T-helper 1 cell treated with Interleukin-12 subunit alpha and Interleukin-12 subunit beta and Interleukin-4 antibody, amounts not matched to agents 30 μg/mL and 1 μg/mL, for 36 hours (primary cell): ENCODE data around the gene FOXN3.
A peak's percentile ranks its signal among the peaks of the same experiment; 100 is the strongest.

Experiments used
- H3K27ac Mint-ChIP-seq: one replicate; pipeline ENCODE4 v1.8.0; 2021; ENCODE audit warnings: mild to moderate bottlenecking, mixed read lengths
- H3K27me3 Mint-ChIP-seq: one replicate; pipeline ENCODE4 v1.8.0; 2021; ENCODE audit warnings: low read depth, mixed read lengths
- H3K36me3 Mint-ChIP-seq: one replicate; pipeline ENCODE4 v1.8.0; 2021; ENCODE audit warnings: low read depth, mixed read lengths
- H3K4me1 Mint-ChIP-seq: one replicate; pipeline ENCODE4 v1.8.0; 2021; ENCODE audit warnings: low read depth, mixed read lengths
- H3K4me3 Mint-ChIP-seq: one replicate; pipeline ENCODE4 v1.8.0; 2021; ENCODE audit warnings: mild to moderate bottlenecking, moderate library complexity, mixed read lengths
- H3K9me3 Mint-ChIP-seq: one replicate; pipeline ENCODE4 v1.8.0; 2021; ENCODE audit warnings: mixed read lengths

Gene FOXN3

GRCh38 chr14:89247457-89248122, 169.4 kb downstream of the FOXN3 start:
- peaks cover 10% of the 10 kb centered on the region for H3K36me3 Mint-ChIP-seq
- no peak overlapping the region for H3K4me3 Mint-ChIP-seq
- H3K4me1 Mint-ChIP-seq: peaks cover 28% of the 10 kb centered on the region
- no peaks in the 10 kb centered on the region for H3K9me3 Mint-ChIP-seq
- no peaks in the 10 kb centered on the region for H3K27me3 Mint-ChIP-seq
- no peak overlapping the region for H3K27ac Mint-ChIP-seq

- peaks cover 29% of the 10 kb centered on the region for H3K4me1 Mint-ChIP-seq
- no peaks in the 10 kb centered on the region for H3K27me3 Mint-ChIP-seq
- peaks cover 10% of the 10 kb centered on the region for H3K36me3 Mint-ChIP-seq
- no peak overlapping the region for H3K4me3 Mint-ChIP-seq
- H3K27ac Mint-ChIP-seq: no peak overlapping the region
- no peaks in the 10 kb centered on the region for H3K9me3 Mint-ChIP-seq
These were observed 170.7 kb downstream of the FOXN3 start for GRCh38 chr14:89246290-89246689.

GRCh38 chr14:89245802-89246201, 171.2 kb downstream of the FOXN3 start:
- H3K27ac Mint-ChIP-seq: no peak overlapping the region
- no peak overlapping the region for H3K4me3 Mint-ChIP-seq
- H3K4me1 Mint-ChIP-seq: peaks cover 31% of the 10 kb centered on the region
- H3K9me3 Mint-ChIP-seq: no peaks in the 10 kb centered on the region
- peaks cover 9% of the 10 kb centered on the region for H3K36me3 Mint-ChIP-seq
- no peaks in the 10 kb centered on the region for H3K27me3 Mint-ChIP-seq

GRCh38 chr14:89244720-89245119, 172.3 kb downstream of the FOXN3 start:
- H3K36me3 Mint-ChIP-seq: peaks cover 8% of the 10 kb centered on the region
- no peak overlapping the region for H3K4me3 Mint-ChIP-seq
- H3K27me3 Mint-ChIP-seq: no peaks in the 10 kb centered on the region
- no peaks in the 10 kb centered on the region for H3K9me3 Mint-ChIP-seq
- H3K27ac Mint-ChIP-seq: no peak overlapping the region
- peaks cover 32% of the 10 kb centered on the region for H3K4me1 Mint-ChIP-seq

- Mint-ChIP-seq H3K4me1 (peaks cover 37% of the 10 kb centered on the region), H3K9me3 (no peaks in the 10 kb centered on the region), H3K27me3 (no peaks in the 10 kb centered on the region), H3K36me3 (peaks cover 3% of the 10 kb centered on the region), H3K27ac (no peak overlapping the region), H3K4me3 (no peak overlapping the region)
These were observed 173.3 kb downstream of the FOXN3 start for GRCh38 chr14:89243741-89244140.

- H3K9me3 Mint-ChIP-seq: no peaks in the 10 kb centered on the region
- H3K36me3 Mint-ChIP-seq: peaks cover 3% of the 10 kb centered on the region
- H3K27me3 Mint-ChIP-seq: no peaks in the 10 kb centered on the region
- H3K4me1 Mint-ChIP-seq: peaks cover 37% of the 10 kb centered on the region
- no peak overlapping the region for H3K4me3 Mint-ChIP-seq
- H3K27ac Mint-ChIP-seq: no peak overlapping the region
These were observed 173.7 kb downstream of the FOXN3 start for GRCh38 chr14:89243286-89243685.

GRCh38 chr14:89242652-89243279, 174.3 kb downstream of the FOXN3 start:
- Mint-ChIP-seq H3K36me3 (peaks cover 4% of the 10 kb centered on the region), H3K27me3 (no peaks in the 10 kb centered on the region), H3K9me3 (no peaks in the 10 kb centered on the region), H3K4me1 (peaks cover 35% of the 10 kb centered on the region), H3K4me3 (no peak overlapping the region), H3K27ac (no peak overlapping the region)

- Mint-ChIP-seq H3K36me3 (peaks cover 6% of the 10 kb centered on the region), H3K27me3 (no peaks in the 10 kb centered on the region), H3K4me3 (no peak overlapping the region), H3K9me3 (no peaks in the 10 kb centered on the region), H3K27ac (no peak overlapping the region), H3K4me1 (peaks cover 37% of the 10 kb centered on the region)
These were observed 174.9 kb downstream of the FOXN3 start for GRCh38 chr14:89241934-89242651.

GRCh38 chr14:89241257-89241656, 175.8 kb downstream of the FOXN3 start:
- no peaks in the 10 kb centered on the region for H3K9me3 Mint-ChIP-seq
- no peaks in the 10 kb centered on the region for H3K27me3 Mint-ChIP-seq
- H3K4me1 Mint-ChIP-seq: peaks cover 34% of the 10 kb centered on the region
- peaks cover 3% of the 10 kb centered on the region for H3K36me3 Mint-ChIP-seq
- H3K27ac Mint-ChIP-seq: no peak overlapping the region
- H3K4me3 Mint-ChIP-seq: no peak overlapping the region

- Mint-ChIP-seq H3K36me3 (peaks cover 7% of the 10 kb centered on the region), H3K4me1 (peaks cover 34% of the 10 kb centered on the region), H3K27ac (no peak overlapping the region), H3K27me3 (no peaks in the 10 kb centered on the region), H3K4me3 (no peak overlapping the region), H3K9me3 (no peaks in the 10 kb centered on the region)
These were observed 176.6 kb downstream of the FOXN3 start for GRCh38 chr14:89240414-89240813.

GRCh38 chr14:89239023-89239422, 178.0 kb downstream of the FOXN3 start:
- Mint-ChIP-seq H3K36me3 (peaks cover 9% of the 10 kb centered on the region), H3K4me1 (peaks cover 29% of the 10 kb centered on the region), H3K9me3 (no peaks in the 10 kb centered on the region), H3K27me3 (no peaks in the 10 kb centered on the region), H3K4me3 (no peak overlapping the region), H3K27ac (peak overlapping the region; percentile 7)

GRCh38 chr14:89237921-89238529, 179.0 kb downstream of the FOXN3 start:
- Mint-ChIP-seq H3K4me3 (no peak overlapping the region), H3K36me3 (peaks cover 9% of the 10 kb centered on the region), H3K27ac (no peak overlapping the region), H3K4me1 (peaks cover 25% of the 10 kb centered on the region), H3K27me3 (no peaks in the 10 kb centered on the region), H3K9me3 (no peaks in the 10 kb centered on the region)

GRCh38 chr14:89236851-89237250, 180.2 kb downstream of the FOXN3 start:
- H3K36me3 Mint-ChIP-seq: peaks cover 9% of the 10 kb centered on the region
- H3K9me3 Mint-ChIP-seq: no peaks in the 10 kb centered on the region
- no peak overlapping the region for H3K27ac Mint-ChIP-seq
- H3K27me3 Mint-ChIP-seq: no peaks in the 10 kb centered on the region
- H3K4me3 Mint-ChIP-seq: no peak overlapping the region
- H3K4me1 Mint-ChIP-seq: peaks cover 27% of the 10 kb centered on the region

GRCh38 chr14:89233184-89233583, 183.8 kb downstream of the FOXN3 start:
- H3K9me3 Mint-ChIP-seq: no peaks in the 10 kb centered on the region
- no peaks in the 10 kb centered on the region for H3K27me3 Mint-ChIP-seq
- H3K4me3 Mint-ChIP-seq: no peak overlapping the region
- H3K4me1 Mint-ChIP-seq: peaks cover 10% of the 10 kb centered on the region
- H3K27ac Mint-ChIP-seq: no peak overlapping the region
- peaks cover 9% of the 10 kb centered on the region for H3K36me3 Mint-ChIP-seq
